Neuronal stem cell (in vitro differentiated cells): ENCODE measurements around the gene OR10H5.

Experiments
- DNase-seq: peaks from one replicate; pipeline ENCODE4 v3.0.0-alpha.2; 2013; ENCODE audit warnings: low spot score
- H2AFZ ChIP-seq: one replicate; pipeline ENCODE4 v1.6.1; 2013; ENCODE audit warnings: mild to moderate bottlenecking, low read length, inconsistent platforms
- H2AK5ac ChIP-seq: 2 replicates; pipeline ENCODE4 v1.6.1; 2013; ENCODE audit warnings: low read depth, mild to moderate bottlenecking, inconsistent platforms, low read length, moderate library complexity, mixed read lengths
- H2BK120ac ChIP-seq: 2 replicates; pipeline ENCODE4 v1.6.1; 2013; ENCODE audit warnings: low read depth, mild to moderate bottlenecking, inconsistent platforms, low read length, moderate library complexity, mixed read lengths
- H2BK12ac ChIP-seq: one replicate; pipeline ENCODE4 v1.6.1; 2013; ENCODE audit warnings: low read length, inconsistent platforms
- H2BK15ac ChIP-seq: 2 replicates; pipeline ENCODE4 v1.6.1; 2013; ENCODE audit warnings: mild to moderate bottlenecking, low read length, inconsistent platforms, mixed read lengths
- H2BK5ac ChIP-seq: one replicate; pipeline ENCODE4 v1.6.1; 2013; ENCODE audit warnings: inconsistent platforms, mild to moderate bottlenecking, low read length, moderate library complexity
- H3K14ac ChIP-seq: one replicate; pipeline ENCODE4 v1.6.1; 2013; ENCODE audit warnings: low read length, inconsistent platforms
- H3K18ac ChIP-seq: 2 replicates; pipeline ENCODE4 v1.6.1; 2013; ENCODE audit warnings: low read length, inconsistent platforms
- H3K23ac ChIP-seq: 2 replicates; pipeline ENCODE4 v1.6.1; 2013; ENCODE audit warnings: low read depth, mild to moderate bottlenecking, mixed read lengths, low read length, inconsistent platforms; ENCODE audit not compliant: poor library complexity
- H3K27ac ChIP-seq: replicated peaks from 3 replicates; pipeline ENCODE4 v1.5.1; 2013; ENCODE audit warnings: low read length, inconsistent platforms
- H3K27me3 ChIP-seq, 3 experiments: 2 replicates each; pipeline ENCODE4 v1.6.1; 2013; ENCODE audit warnings: low read length in 3 of 3, mild to moderate bottlenecking in 2 of 3, inconsistent platforms in 1 of 3, low read depth in 1 of 3, mixed read lengths in 1 of 3, moderate library complexity in 1 of 3; ENCODE audit not compliant: control insufficient read depth in 3 of 3, insufficient read depth in 3 of 3
- H3K36me3 ChIP-seq, 2 donors: replicated peaks in 1 of 2; 2 replicates each; pipeline ENCODE4 v1.6.1; 2013; ENCODE audit warnings: low read length in 2 of 2; ENCODE audit not compliant: control insufficient read depth in 2 of 2, insufficient read depth in 2 of 2
- H3K4ac ChIP-seq: 2 replicates; pipeline ENCODE4 v1.6.1; 2013; ENCODE audit warnings: inconsistent platforms, mild to moderate bottlenecking, low read length, moderate library complexity
- H3K4me1 ChIP-seq, 2 donors: 1 replicate in 1 of 2; 2 replicates in 1 of 2; pipeline ENCODE4 v1.6.1; 2013; ENCODE audit warnings: low read length in 2 of 2, low read depth in 1 of 2; ENCODE audit not compliant: control insufficient read depth in 2 of 2, insufficient read depth in 1 of 2
- H3K4me2 ChIP-seq: one replicate; pipeline ENCODE4 v1.6.1; 2013; ENCODE audit warnings: mild to moderate bottlenecking, low read length, inconsistent platforms; ENCODE audit not compliant: insufficient read depth, poor library complexity, severe bottlenecking
- H3K4me3 ChIP-seq, 2 donors: 2 replicates each; pipeline ENCODE4 v1.5.1; 2013; ENCODE audit warnings: low read length in 2 of 2, mild to moderate bottlenecking in 2 of 2, inconsistent platforms in 1 of 2, moderate library complexity in 1 of 2
- H3K79me1 ChIP-seq: one replicate; pipeline ENCODE4 v1.6.1; 2013; ENCODE audit warnings: low read depth, mild to moderate bottlenecking, inconsistent platforms, low read length, moderate library complexity
- H3K9ac ChIP-seq: one replicate; pipeline ENCODE4 v1.6.1; 2013; ENCODE audit warnings: mild to moderate bottlenecking, low read depth, low read length, inconsistent platforms; ENCODE audit not compliant: poor library complexity
- H3K9me3 ChIP-seq, 2 donors: replicated peaks in 1 of 2; 2 replicates each; pipeline versions ENCODE3 to v1.6.1; 2013; ENCODE audit warnings: low read length in 2 of 2, mild to moderate bottlenecking in 2 of 2, inconsistent platforms in 1 of 2, low read depth in 1 of 2, mixed read lengths in 1 of 2, moderate library complexity in 1 of 2; ENCODE audit not compliant: control insufficient read depth in 2 of 2, insufficient read depth in 1 of 2
- H4K8ac ChIP-seq: one replicate; pipeline ENCODE4 v1.6.1; 2013; ENCODE audit warnings: low read depth, mild to moderate bottlenecking, inconsistent platforms, low read length, moderate library complexity
- H4K91ac ChIP-seq: one replicate; pipeline ENCODE4 v1.6.1; 2013; ENCODE audit warnings: low read length, low read depth, mild to moderate bottlenecking, inconsistent platforms; ENCODE audit not compliant: poor library complexity
- WGBS, 2 donors: extraction: QIAGEN DNeasy Blood & Tissue Kit; methylation state at CpG; one replicate each; pipeline ENCODE4 v1.1.7; 2013; ENCODE audit warnings: missing lambda C conversion rate in 2 of 2, mixed read lengths in 1 of 2; ENCODE audit not compliant: insufficient read length in 2 of 2, insufficient replicate concordance in 1 of 2; ENCODE audit errors: extremely low coverage in 2 of 2; 5-methylcytosine and 5-hydroxymethylcytosine counted together

Gene OR10H5

DNA sequence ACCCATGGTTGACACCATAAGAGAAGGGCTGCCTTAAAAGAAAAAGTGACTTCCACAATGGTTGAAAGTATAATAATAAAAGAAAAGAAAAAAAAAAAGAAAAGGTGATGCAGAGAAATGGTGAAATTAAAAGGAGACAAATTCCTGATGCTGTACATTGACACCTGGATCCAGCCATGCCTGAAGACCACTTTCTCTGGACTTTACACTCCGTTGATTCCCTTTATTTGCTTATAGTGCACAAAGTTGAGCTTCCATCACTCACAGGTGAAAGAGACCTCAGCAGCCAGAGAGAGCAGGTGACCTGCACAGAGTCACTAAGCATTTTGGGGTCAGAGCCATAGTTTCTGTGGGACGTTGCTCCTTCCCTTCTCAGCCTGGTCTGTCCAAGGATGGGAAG, 12.2 kb upstream of the OR10H5 start:
- H4K8ac ChIP-seq, result no peak overlapping the region
- H3K4me1 ChIP-seq, result peaks cover 0 to 7% of the 10 kb centered on the region in 2 donors
- DNase-seq, result no peak
- H3K79me1 ChIP-seq, result no peaks in the 10 kb centered on the region
- H2BK5ac ChIP-seq, result no peak overlapping the region
- peaks cover 0 to 34% of the 10 kb centered on the region in 2 donors for H3K9me3 ChIP-seq
- H2BK12ac ChIP-seq, result no peak overlapping the region
- no CpG with 5 or more reads among the region's 2 CpGs for WGBS, 2 donors
- no peak overlapping the region for H2AFZ ChIP-seq
- H3K23ac ChIP-seq, result no peak overlapping the region
- no peak overlapping the region for H2BK120ac ChIP-seq
- no peak overlapping the region for H2BK15ac ChIP-seq
- no peak overlapping the region for H3K4ac ChIP-seq
- no peak overlapping the region for H3K18ac ChIP-seq
- no peak overlapping the region for H3K27ac ChIP-seq
- H3K4me3 ChIP-seq, result no peak overlapping the region
- H3K36me3 ChIP-seq, result no peaks in the 10 kb centered on the region
- H4K91ac ChIP-seq, result no peak overlapping the region
- no peak overlapping the region for H3K9ac ChIP-seq
- H2AK5ac ChIP-seq, result no peak overlapping the region
- no peaks in the 10 kb centered on the region for H3K27me3 ChIP-seq
- H3K4me2 ChIP-seq, result no peak overlapping the region
- H3K14ac ChIP-seq, result no peak overlapping the region

GRCh38 chr19:15776264-15776663, 11.2 kb upstream of the OR10H5 start:
- no peak overlapping the region for H4K91ac ChIP-seq
- H3K27ac ChIP-seq, result no peak overlapping the region
- H3K4me1 ChIP-seq, result peaks cover 0 to 10% of the 10 kb centered on the region in 2 donors
- no peak overlapping the region for H2BK15ac ChIP-seq
- no peak overlapping the region for H2AK5ac ChIP-seq
- no CpG with 5 or more reads among the region's 4 CpGs for WGBS, 2 donors
- peak overlapping the region in 1 of 2 donors; percentile 28 for H3K4me3 ChIP-seq
- H3K4me2 ChIP-seq, result no peak overlapping the region
- H3K79me1 ChIP-seq, result no peaks in the 10 kb centered on the region
- peaks cover 0 to 35% of the 10 kb centered on the region in 2 donors for H3K9me3 ChIP-seq
- no peak overlapping the region for H2BK12ac ChIP-seq
- H3K36me3 ChIP-seq, result no peaks in the 10 kb centered on the region
- H4K8ac ChIP-seq, result no peak overlapping the region
- H3K23ac ChIP-seq, result no peak overlapping the region
- H3K4ac ChIP-seq, result no peak overlapping the region
- H3K9ac ChIP-seq, result no peak overlapping the region
- H2BK5ac ChIP-seq, result no peak overlapping the region
- H3K14ac ChIP-seq, result no peak overlapping the region
- H2BK120ac ChIP-seq, result no peak overlapping the region
- no peak overlapping the region for H2AFZ ChIP-seq
- no peak for DNase-seq
- no peak overlapping the region for H3K18ac ChIP-seq
- no peaks in the 10 kb centered on the region for H3K27me3 ChIP-seq

- no peak overlapping the region for H2BK120ac ChIP-seq
- H3K4me1 ChIP-seq, result peaks cover 0 to 10% of the 10 kb centered on the region in 2 donors
- no peak overlapping the region for H2AK5ac ChIP-seq
- H3K18ac ChIP-seq, result no peak overlapping the region
- H2BK12ac ChIP-seq, result no peak overlapping the region
- no peaks in the 10 kb centered on the region for H3K36me3 ChIP-seq
- H4K8ac ChIP-seq, result no peak overlapping the region
- no peak overlapping the region for H3K23ac ChIP-seq
- H3K4ac ChIP-seq, result no peak overlapping the region
- WGBS, 2 donors, result no CpG with 5 or more reads among the region's 9 CpGs
- no peaks in the 10 kb centered on the region for H3K79me1 ChIP-seq
- H3K9ac ChIP-seq, result no peak overlapping the region
- peaks cover 0 to 43% of the 10 kb centered on the region in 2 donors for H3K9me3 ChIP-seq
- no peak overlapping the region for H3K4me2 ChIP-seq
- no peak overlapping the region for H3K4me3 ChIP-seq
- no peak overlapping the region for H2BK15ac ChIP-seq
- H4K91ac ChIP-seq, result no peak overlapping the region
- H3K14ac ChIP-seq, result no peak overlapping the region
- H2BK5ac ChIP-seq, result no peak overlapping the region
- H3K27me3 ChIP-seq, result no peaks in the 10 kb centered on the region
- DNase-seq, result no peak
- H2AFZ ChIP-seq, result no peak overlapping the region
- no peak overlapping the region for H3K27ac ChIP-seq
Measured at GRCh38 chr19:15776991-15777970, 10.2 kb upstream of the OR10H5 start.

DNA sequence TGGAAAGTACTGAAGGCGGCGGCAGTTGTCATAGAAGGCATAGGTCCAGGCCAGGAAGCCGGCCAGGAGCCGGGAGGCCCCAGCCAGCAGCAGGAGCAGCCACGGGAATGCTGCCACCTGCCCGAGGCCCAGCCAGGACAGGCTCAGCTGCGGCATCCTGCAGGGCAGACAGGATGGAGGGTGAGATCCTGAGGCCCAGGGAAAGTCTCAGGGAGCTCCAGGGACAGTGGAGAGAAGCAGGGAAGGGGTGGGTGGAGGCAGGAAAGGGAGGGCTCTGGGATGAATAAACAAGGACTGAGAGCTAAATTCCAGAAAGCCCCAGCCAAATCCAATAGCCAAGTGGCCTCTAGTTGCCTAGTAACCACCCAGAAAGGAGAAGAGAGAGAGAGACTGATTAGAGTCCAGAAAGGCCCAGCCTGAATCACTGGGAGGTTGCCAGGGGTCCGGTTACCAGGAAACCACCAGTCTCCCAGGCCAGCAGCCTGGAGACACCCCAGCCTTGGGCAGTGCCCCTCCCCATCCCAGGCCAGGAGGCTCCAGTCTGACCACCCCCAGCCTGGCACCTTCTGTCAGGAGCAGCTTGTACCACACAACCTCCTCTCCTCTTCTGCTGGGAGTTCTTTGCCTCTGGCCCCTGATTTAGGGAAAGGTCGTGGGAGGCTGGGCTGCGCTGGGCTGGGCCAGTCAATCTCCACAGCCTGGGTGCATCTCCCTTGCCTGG, 7.5 kb upstream of the OR10H5 start:
- Histone ChIP-seq H3K4ac (no peak overlapping the region), H2AK5ac (no peak overlapping the region), H4K91ac (no peak overlapping the region), H3K36me3 (no peaks in the 10 kb centered on the region), H2AFZ (peak overlapping the region; percentile 73), H2BK12ac (no peak overlapping the region), H3K27me3 (no peaks in the 10 kb centered on the region), H3K9ac (no peak overlapping the region), H2BK120ac (no peak overlapping the region), H3K79me1 (no peaks in the 10 kb centered on the region), H2BK15ac (no peak overlapping the region), H3K23ac (no peak overlapping the region), H3K4me3 (no peak overlapping the region), H3K14ac (no peak overlapping the region), H3K18ac (no peak overlapping the region), H3K4me2 (no peak overlapping the region), H3K4me1 (peaks cover 0 to 10% of the 10 kb centered on the region in 2 donors), H3K9me3 (peaks cover 0 to 41% of the 10 kb centered on the region in 2 donors), H4K8ac (no peak overlapping the region), H2BK5ac (no peak overlapping the region), H3K27ac (peak overlapping the region; percentile 66)
- WGBS, 2 donors, result no CpG with 5 or more reads among the region's 10 CpGs
- DNase-seq, result no peak
